EH (cell line): Measurements from ENCODE around the gene POU4F1.

Experiments used
- DNase-seq: peaks from one replicate; pipeline ENCODE4 v3.0.0-alpha.2; 2015; ENCODE audit warnings: low read depth

POU4F1 gene

DNA sequence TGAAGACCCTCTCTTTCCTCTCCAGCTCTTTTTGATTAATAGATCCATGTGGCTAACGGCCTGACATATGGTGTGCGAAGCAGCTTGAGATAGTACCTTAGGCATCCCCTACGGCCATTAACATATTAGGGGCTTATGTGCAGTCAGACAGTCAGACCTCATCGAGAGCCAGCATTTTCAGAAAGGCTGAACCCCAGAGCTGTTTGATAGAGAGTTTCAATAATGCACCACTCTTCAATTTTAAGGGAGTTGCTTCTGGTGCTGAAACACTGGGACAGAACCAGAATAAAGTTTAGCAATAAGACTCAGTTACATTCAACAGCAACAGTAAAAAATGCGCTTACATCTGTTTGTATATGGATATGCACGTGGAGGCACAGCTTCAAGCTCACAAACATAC, 10.8 kb downstream of the POU4F1 start:
- DNase-seq: no peak

DNA sequence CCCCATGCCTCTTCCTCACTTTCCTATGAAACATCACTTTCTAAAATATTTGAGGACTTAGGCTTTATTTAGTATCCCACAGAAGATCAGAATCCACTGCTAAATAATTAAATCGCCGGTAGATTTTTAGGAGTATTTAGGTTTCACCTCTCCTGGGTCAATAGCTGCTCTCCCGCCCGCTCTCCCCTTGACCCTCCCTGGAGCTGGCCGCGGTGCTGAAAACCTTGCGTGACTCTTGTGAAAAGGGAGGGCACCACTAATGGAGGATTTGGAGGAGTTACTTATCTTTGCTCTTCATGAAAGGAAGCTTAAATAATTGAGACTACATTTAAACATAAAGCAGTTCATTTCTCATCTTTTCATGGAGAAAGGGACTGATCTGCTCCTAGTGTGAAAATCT, 14.1 kb downstream of the POU4F1 start:
- DNase-seq: peak; percentile 47

DNA sequence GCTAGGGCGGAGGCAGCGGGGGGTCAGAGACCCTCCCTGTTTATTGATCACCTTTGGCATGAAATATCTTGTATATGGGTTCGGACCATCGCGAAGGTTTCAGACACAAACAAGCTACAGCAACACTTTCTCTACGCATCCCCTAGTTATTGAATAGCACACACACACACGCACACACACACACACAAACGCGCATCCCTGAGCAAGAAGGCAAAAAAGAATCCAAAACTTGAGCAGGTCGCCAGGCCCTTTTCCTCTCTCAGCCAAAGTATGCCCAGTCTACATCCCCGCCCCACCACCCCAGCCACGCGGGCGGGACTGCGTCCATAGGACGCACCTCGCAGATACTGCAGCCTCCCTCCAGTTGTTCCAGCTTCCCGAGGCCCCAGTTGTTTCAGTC, 16.0 kb downstream of the POU4F1 start:
- DNase-seq: no peak

DNA sequence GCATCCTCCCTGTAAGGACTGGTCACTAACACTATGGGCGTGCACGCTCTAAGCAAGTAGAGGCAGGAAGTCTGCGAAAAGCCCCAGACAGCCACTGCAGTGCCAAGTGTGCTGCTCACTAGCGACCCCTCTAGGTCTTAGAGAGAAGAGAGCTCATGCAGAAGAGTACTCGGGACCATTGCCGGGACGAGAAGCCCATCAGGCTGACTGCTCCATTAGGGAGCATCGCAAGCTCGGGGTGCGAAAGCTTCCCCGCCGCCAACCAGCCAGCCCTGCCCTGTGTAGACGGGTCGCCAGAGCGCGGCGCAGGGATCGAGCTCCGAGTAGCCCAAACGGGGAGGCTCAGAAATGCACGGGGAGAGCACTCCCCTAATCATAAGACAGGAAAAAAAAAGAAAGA, 16.6 kb downstream of the POU4F1 start:
- no peak for DNase-seq

DNA sequence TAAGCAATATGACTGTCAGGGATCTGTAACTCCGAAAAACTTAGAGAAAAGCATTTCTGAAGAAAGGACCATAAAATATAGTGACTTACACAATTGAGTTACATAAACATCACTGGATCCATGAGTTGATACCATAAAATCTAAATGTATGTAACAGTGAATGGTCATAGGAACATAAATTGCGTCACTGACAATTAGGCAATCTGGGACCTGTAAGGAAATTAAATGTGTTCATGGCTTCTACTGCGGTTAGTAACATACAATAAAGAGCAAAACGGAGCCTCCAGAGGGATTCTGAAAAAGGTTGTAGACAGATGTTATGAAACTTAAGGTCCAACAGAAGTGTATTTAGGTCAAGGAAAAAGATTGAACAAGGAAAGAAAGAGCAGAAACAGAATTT, 27.1 kb downstream of the POU4F1 start:
- no peak for DNase-seq

DNA sequence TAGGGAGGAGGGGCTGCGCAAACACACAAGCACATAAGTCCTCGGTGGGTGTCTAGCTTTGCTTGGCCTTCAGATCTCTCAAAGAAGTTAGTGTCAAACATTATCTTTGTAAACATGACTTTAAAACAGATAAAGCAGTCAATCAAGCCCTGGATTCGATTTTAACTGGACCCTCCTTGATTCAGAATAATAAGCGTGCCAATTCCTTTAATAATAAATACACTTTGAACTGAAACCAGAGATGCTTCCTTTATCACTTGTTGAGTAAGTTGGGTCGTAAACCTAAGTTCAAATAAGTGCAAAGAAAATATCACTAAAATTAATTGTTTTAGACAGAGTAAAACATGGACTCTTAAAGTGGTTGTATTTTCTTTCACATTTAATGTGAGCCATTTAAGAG, 30.9 kb downstream of the POU4F1 start:
- no peak for DNase-seq

DNA sequence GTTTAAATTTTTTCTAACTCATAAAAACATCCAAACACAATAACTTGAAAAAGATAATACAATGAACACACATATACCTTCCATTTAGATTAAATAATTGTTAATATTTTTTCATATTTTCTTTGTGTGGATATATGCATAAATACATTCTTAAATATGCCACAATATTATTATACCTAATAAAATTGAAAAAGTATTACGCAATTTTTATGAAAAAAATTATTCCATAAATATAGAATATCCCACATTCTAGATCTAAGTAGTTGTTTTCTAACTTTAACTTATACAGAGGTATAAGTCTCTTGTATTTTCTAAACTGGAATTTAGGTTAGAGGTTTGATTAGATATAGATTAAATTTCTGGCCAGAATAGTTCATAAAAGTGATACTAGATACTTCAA, 34.3 kb downstream of the POU4F1 start:
- DNase-seq: no peak

DNA sequence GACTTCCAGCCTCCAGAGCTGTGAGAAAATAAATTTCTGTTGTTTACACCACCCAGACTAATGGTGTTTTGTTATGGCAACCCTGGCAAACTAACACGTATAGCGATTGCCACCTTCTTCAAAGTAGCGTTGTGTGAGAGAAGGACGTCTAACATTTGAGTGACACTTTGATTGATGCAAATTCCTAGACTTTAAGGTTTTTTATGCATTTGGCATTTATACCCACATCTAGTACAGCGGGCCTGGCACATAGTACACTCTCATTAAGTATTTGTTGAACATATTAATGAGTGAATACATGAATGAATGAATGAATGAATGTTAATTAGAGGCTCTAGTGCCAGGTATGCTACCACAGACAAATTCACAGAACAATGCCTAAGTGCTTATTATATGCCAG, 36.7 kb downstream of the POU4F1 start:
- DNase-seq: no peak

DNA sequence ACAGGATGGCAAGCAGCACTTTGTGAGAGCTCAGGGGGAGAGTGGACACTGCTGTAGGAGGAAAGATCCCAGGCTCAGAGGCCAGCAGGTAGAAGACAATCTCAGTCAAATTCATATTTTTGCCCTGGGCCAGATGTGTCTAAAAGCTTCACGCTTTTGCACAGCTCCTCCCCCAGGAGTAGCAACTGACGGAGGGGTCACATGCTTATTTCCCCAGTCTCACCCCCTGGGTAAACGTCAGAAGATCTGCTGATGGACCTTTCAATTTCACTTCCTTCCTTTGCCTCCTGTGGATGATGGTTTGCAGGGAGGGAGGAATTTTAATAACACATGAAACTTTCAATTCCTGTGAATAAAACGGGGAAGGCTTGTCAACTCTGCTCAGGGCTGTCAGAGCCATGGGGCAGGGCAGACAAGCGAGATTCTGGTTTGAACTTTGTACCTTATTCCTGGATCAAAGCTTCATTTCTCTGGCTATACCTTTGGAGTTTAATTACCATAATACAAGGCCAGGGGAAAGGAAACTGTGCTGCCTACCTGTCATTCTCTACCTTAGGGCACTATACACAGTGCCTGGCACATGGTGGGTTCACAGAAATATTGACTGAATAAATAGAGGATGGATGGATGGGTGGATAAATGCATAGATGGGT, 41.0 kb downstream of the POU4F1 start:
- DNase-seq: no peak
